Liver (tissue), 9 donors: Measurements from ENCODE around the gene ELAC1. TPM values are rescaled to one million over a fixed set of nuclear protein-coding genes. Genes with fewer than 3 reads are reported as not detected.
A peak's percentile ranks its signal among the peaks of the same experiment; 100 is the strongest.

Experiments used
- DNase-seq: peaks from one replicate; pipeline ENCODE4 v3.0.0-alpha.2; 2017; ENCODE audit warnings: low spot score
- H3K27ac ChIP-seq, 2 donors: one replicate each; pipeline ENCODE4 v1.7.0; 2013; ENCODE audit warnings: inconsistent platforms in 2 of 2, low read length in 2 of 2, control low read depth in 1 of 2, low read depth in 1 of 2, mild to moderate bottlenecking in 1 of 2
- H3K27me3 ChIP-seq, 4 donors: one replicate each; pipeline versions ENCODE4 v1.6.1 to v1.7.0; 2013; ENCODE audit warnings: low read length in 3 of 4, inconsistent platforms in 1 of 4, mild to moderate bottlenecking in 1 of 4, moderate library complexity in 1 of 4; ENCODE audit not compliant: control insufficient read depth in 4 of 4, insufficient read depth in 4 of 4
- H3K36me3 ChIP-seq, 4 donors: one replicate each; pipeline versions ENCODE4 v1.6.1 to v1.7.0; 2013; ENCODE audit warnings: low read length in 3 of 4, mild to moderate bottlenecking in 3 of 4, low read depth in 1 of 4, moderate library complexity in 1 of 4; ENCODE audit not compliant: control insufficient read depth in 4 of 4, insufficient read depth in 3 of 4
- H3K4me1 ChIP-seq, 4 donors: one replicate each; pipeline versions ENCODE4 v1.6.1 to v1.7.0; 2013; ENCODE audit warnings: low read length in 3 of 4, mild to moderate bottlenecking in 3 of 4, moderate library complexity in 1 of 4; ENCODE audit not compliant: control insufficient read depth in 4 of 4, insufficient read depth in 4 of 4
- H3K4me3 ChIP-seq, 3 donors: one replicate each; pipeline versions ENCODE4 v1.6.1 to v1.7.0; 2013; ENCODE audit warnings: low read length in 3 of 3, control low read depth in 1 of 3, low read depth in 1 of 3, mild to moderate bottlenecking in 1 of 3
- H3K9ac ChIP-seq, 2 donors: one replicate each; pipeline ENCODE4 v1.7.0; 2013; ENCODE audit warnings: low read length in 2 of 2, mild to moderate bottlenecking in 2 of 2, moderate library complexity in 2 of 2, control low read depth in 1 of 2, low read depth in 1 of 2
- H3K9me3 ChIP-seq, 4 donors: one replicate each; pipeline versions ENCODE4 v1.6.1 to v1.7.0; 2013; ENCODE audit warnings: low read length in 3 of 4; ENCODE audit not compliant: control insufficient read depth in 4 of 4
- EGR1 ChIP-seq, 2 donors: IDR thresholded peaks; 2 replicates each; pipeline ENCODE4 v1.6.1; 2016 to 2018; ENCODE audit warnings: antibody characterized with exemption in 2 of 2, low read depth in 2 of 2
- FOXA1 ChIP-seq: IDR thresholded peaks from 2 replicates; pipeline ENCODE4 v1.6.1; 2016; ENCODE audit warnings: antibody characterized with exemption
- FOXA2 ChIP-seq: IDR thresholded peaks from 2 replicates; pipeline ENCODE4 v1.6.1; 2016; ENCODE audit warnings: antibody characterized with exemption
- GABPA ChIP-seq, 2 donors: IDR thresholded peaks in 1 of 2; conservative IDR thresholded peaks in 1 of 2; 2 replicates each; pipeline ENCODE4 v1.6.1; 2016; ENCODE audit warnings: antibody characterized with exemption in 2 of 2, mild to moderate bottlenecking in 1 of 2, moderate library complexity in 1 of 2
- HNF4A ChIP-seq, 2 donors: conservative IDR thresholded peaks; 2 replicates each; pipeline ENCODE4 v1.6.1; 2016; ENCODE audit warnings: antibody characterized with exemption in 2 of 2, mild to moderate bottlenecking in 2 of 2
- HNF4G ChIP-seq: IDR thresholded peaks from 2 replicates; pipeline ENCODE4 v1.6.1; 2016; ENCODE audit warnings: antibody characterized with exemption
- JUND ChIP-seq, 2 donors: IDR thresholded peaks; 2 replicates each; pipeline ENCODE4 v1.6.1; 2016; ENCODE audit warnings: antibody characterized with exemption in 2 of 2
- NR2F2 ChIP-seq: IDR thresholded peaks from 2 replicates; pipeline ENCODE4 v1.6.1; 2016; ENCODE audit warnings: antibody characterized with exemption
- RAD21 ChIP-seq, 2 donors: IDR thresholded peaks; 2 replicates each; pipeline ENCODE4 v1.6.1; 2016; ENCODE audit warnings: antibody characterized with exemption in 2 of 2, mild to moderate bottlenecking in 2 of 2
- RXRA ChIP-seq, 2 donors: IDR thresholded peaks; 2 replicates each; pipeline ENCODE4 v1.6.1; 2017 to 2018; ENCODE audit warnings: antibody characterized with exemption in 2 of 2, mild to moderate bottlenecking in 1 of 2
- SP1 ChIP-seq: IDR thresholded peaks from 2 replicates; pipeline ENCODE4 v1.6.1; 2018; ENCODE audit warnings: antibody characterized with exemption, mild to moderate bottlenecking
- TAF1 ChIP-seq: conservative IDR thresholded peaks from 2 replicates; pipeline ENCODE4 v1.6.1; 2016; ENCODE audit warnings: antibody characterized with exemption, mild to moderate bottlenecking
- YY1 ChIP-seq: IDR thresholded peaks from 2 replicates; pipeline ENCODE4 v1.6.1; 2016; ENCODE audit warnings: antibody characterized with exemption, mild to moderate bottlenecking
- WGBS: extraction: QIAGEN DNeasy Blood & Tissue Kit; methylation state at CpG from one replicate; pipeline ENCODE4 v1.1.7; 2013; 5-methylcytosine and 5-hydroxymethylcytosine counted together
- polyA plus RNA-seq, 2 donors: library from polyadenylated mRNA; stranded (reverse) in 1 of 2; unstranded in 1 of 2; fragments of 200-250 nt in 1 of 2; fragments of >200 nt in 1 of 2; fragmentation: Nextera tagmentation in 1 of 2; extraction: Ambion mirVana in 1 of 2; gene quantifications; one replicate each; pipeline versions ENCODE4 v1.2.1 to v1.2.3, GENCODE V29; 2013 to 2015
- total RNA-seq, 2 donors: library from RNA; depleted of rRNA; stranded (reverse); fragments of >200 nt; gene quantifications; one replicate each; pipeline ENCODE4 v1.2.3, GENCODE V29; 2014
- TF ChIP-seq, protein P1 (sequence below): IDR thresholded peaks from 2 replicates; pipeline ENCODE4 v1.6.1; 2016; ENCODE audit warnings: antibody characterized with exemption, mild to moderate bottlenecking
- TF ChIP-seq, protein P2 (sequence below): fragments of 150-350 bp; IDR thresholded peaks from 2 replicates; pipeline ENCODE4 v1.5.1; 2017; ENCODE audit warnings: improper control_type of control experiment, low read depth, low read length; ENCODE audit not compliant: missing input control
- TF ChIP-seq, protein P3 (sequence below): IDR thresholded peaks from 2 replicates; pipeline ENCODE4 v1.6.1; 2016; ENCODE audit warnings: antibody characterized with exemption
- TF ChIP-seq, protein P4 (sequence below): IDR thresholded peaks from 2 replicates; pipeline ENCODE4 v1.6.1; 2016; ENCODE audit warnings: antibody characterized with exemption
- TF ChIP-seq, protein P5 (sequence below): IDR thresholded peaks from 2 replicates; pipeline ENCODE4 v1.6.1; 2016; ENCODE audit warnings: antibody characterized with exemption
- donor health status: healthy.
- donor health status: healthy.
- donor health status: healthy.
- donor health status: healthy.
- donor health status: healthy.

The ELAC1 gene
- total and polyA plus RNA-seq, 4 donors, result 4.9 to 10.2 (median 7.0) TPM

DNA sequence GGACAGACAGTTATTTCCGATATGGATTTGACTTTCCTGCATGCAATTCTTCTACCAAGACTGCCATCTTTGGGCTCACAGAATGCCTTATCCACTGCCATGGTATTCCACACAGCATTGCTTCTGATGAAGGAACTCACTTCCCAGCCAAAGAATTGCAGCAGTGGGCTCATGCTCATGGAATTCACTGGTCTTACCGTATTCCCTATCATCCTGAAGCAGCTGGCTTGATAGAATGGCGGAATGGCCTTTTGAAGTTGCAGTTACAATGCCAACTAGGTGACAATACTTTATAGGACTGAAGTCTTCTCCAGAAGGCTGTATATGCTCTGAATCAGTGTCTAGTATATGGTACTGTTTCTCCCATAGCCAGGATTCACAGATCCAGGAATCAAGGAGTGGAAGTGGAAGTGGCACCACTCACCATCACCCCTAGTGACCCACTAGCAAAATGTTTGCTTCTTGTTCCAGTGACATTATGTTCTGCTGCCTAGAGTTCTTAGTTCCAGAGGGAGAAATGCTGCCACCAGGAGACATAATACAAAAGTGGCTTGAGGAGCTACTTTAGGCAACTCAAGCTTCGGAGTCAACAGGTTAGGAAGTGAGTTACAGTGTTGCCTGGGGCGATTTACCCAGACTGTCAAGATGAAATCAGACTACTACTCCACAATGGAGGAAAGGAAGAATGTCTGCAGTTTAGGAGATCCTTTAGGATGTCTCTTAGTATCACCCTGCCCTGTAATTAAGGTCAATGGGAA, 38.4 kb downstream of the ELAC1 start (continued):
- TF ChIP-seq NR2F2 (no peak), GABPA (IDR thresholded peaks at IDR 0.05 in 1 of 2, conservative IDR thresholded peaks at IDR 0.05 in 1 of 2) (no peak), TAF1 (no peak), SP1 (no peak), FOXA1 (no peak), FOXA2 (no peak), HNF4A (conservative IDR thresholded peaks at IDR 0.05) (no peak)
- TF ChIP-seq, protein P1, sequence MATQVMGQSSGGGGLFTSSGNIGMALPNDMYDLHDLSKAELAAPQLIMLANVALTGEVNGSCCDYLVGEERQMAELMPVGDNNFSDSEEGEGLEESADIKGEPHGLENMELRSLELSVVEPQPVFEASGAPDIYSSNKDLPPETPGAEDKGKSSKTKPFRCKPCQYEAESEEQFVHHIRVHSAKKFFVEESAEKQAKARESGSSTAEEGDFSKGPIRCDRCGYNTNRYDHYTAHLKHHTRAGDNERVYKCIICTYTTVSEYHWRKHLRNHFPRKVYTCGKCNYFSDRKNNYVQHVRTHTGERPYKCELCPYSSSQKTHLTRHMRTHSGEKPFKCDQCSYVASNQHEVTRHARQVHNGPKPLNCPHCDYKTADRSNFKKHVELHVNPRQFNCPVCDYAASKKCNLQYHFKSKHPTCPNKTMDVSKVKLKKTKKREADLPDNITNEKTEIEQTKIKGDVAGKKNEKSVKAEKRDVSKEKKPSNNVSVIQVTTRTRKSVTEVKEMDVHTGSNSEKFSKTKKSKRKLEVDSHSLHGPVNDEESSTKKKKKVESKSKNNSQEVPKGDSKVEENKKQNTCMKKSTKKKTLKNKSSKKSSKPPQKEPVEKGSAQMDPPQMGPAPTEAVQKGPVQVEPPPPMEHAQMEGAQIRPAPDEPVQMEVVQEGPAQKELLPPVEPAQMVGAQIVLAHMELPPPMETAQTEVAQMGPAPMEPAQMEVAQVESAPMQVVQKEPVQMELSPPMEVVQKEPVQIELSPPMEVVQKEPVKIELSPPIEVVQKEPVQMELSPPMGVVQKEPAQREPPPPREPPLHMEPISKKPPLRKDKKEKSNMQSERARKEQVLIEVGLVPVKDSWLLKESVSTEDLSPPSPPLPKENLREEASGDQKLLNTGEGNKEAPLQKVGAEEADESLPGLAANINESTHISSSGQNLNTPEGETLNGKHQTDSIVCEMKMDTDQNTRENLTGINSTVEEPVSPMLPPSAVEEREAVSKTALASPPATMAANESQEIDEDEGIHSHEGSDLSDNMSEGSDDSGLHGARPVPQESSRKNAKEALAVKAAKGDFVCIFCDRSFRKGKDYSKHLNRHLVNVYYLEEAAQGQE, result no peak

DNA sequence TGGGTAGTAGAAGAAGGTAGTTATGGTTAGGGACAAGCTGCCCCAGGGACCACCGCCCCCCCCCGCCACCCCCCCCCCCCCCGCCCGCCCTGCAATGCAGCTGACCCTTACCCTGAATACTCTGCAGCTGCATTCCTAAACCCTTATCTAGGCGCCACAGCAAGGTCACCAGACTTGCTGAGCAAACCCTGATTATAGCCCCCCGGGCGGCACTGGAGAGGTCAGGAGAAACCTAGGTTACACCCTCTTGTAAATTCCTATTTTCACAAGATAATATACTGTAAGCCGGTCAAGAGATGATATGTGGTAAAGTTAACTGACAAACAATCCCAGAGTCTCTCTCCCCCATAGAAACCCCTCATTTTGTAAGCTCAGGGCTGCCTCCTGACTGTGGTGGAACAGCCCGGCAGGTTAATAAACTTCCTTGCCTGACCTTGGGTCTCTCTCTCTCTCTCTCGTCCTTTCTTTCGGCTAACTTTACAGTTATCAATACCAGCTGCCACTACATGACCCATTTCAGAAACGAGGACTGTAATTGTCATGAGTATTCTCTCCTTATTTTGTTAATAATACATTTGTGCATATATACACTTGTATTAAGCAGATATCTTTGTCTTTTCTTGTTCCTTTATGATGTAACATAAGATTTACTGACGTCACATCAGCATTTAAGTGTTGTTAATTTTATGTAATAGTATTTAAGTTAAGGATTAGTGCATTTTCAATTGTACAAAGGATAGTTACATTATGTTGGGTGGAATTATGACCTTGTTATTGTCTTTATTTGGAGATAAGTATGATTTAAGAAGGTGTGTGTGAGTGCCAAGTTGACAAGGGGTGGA, 39.3 kb downstream of the ELAC1 start:
- DNase-seq, result peak; percentile 72
- TF ChIP-seq YY1 (no peak), GABPA (IDR thresholded peaks at IDR 0.05 in 1 of 2, conservative IDR thresholded peaks at IDR 0.05 in 1 of 2) (no peak), SP1 (no peak), HNF4A (conservative IDR thresholded peaks at IDR 0.05) (no peak), HNF4G (no peak), RAD21 (IDR thresholded peaks at IDR 0.05) (no peak), FOXA2 (no peak), NR2F2 (no peak), TAF1 (no peak), JUND (IDR thresholded peaks at IDR 0.05) (no peak), EGR1 (IDR thresholded peaks at IDR 0.05; ENCODE audit: low read depth in 2 of 2) (no peak), FOXA1 (no peak), RXRA (IDR thresholded peaks at IDR 0.05) (no peak)
- TF ChIP-seq, protein P2, sequence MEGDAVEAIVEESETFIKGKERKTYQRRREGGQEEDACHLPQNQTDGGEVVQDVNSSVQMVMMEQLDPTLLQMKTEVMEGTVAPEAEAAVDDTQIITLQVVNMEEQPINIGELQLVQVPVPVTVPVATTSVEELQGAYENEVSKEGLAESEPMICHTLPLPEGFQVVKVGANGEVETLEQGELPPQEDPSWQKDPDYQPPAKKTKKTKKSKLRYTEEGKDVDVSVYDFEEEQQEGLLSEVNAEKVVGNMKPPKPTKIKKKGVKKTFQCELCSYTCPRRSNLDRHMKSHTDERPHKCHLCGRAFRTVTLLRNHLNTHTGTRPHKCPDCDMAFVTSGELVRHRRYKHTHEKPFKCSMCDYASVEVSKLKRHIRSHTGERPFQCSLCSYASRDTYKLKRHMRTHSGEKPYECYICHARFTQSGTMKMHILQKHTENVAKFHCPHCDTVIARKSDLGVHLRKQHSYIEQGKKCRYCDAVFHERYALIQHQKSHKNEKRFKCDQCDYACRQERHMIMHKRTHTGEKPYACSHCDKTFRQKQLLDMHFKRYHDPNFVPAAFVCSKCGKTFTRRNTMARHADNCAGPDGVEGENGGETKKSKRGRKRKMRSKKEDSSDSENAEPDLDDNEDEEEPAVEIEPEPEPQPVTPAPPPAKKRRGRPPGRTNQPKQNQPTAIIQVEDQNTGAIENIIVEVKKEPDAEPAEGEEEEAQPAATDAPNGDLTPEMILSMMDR, result no peak
- TF ChIP-seq, protein P3, sequence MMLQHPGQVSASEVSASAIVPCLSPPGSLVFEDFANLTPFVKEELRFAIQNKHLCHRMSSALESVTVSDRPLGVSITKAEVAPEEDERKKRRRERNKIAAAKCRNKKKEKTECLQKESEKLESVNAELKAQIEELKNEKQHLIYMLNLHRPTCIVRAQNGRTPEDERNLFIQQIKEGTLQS, result no peak
- TF ChIP-seq, protein P4, sequence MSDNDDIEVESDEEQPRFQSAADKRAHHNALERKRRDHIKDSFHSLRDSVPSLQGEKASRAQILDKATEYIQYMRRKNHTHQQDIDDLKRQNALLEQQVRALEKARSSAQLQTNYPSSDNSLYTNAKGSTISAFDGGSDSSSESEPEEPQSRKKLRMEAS, result no peak
- TF ChIP-seq, protein P5, sequence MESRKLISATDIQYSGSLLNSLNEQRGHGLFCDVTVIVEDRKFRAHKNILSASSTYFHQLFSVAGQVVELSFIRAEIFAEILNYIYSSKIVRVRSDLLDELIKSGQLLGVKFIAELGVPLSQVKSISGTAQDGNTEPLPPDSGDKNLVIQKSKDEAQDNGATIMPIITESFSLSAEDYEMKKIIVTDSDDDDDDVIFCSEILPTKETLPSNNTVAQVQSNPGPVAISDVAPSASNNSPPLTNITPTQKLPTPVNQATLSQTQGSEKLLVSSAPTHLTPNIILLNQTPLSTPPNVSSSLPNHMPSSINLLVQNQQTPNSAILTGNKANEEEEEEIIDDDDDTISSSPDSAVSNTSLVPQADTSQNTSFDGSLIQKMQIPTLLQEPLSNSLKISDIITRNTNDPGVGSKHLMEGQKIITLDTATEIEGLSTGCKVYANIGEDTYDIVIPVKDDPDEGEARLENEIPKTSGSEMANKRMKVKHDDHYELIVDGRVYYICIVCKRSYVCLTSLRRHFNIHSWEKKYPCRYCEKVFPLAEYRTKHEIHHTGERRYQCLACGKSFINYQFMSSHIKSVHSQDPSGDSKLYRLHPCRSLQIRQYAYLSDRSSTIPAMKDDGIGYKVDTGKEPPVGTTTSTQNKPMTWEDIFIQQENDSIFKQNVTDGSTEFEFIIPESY, result no peak
- TF ChIP-seq, protein P1, result no peak
- Histone ChIP-seq H3K4me3 (no peak overlapping the region), H3K36me3 (no peaks in the 10 kb centered on the region), H3K4me1 (no peaks in the 10 kb centered on the region), H3K9ac (no peak overlapping the region), H3K9me3 (no peaks in the 10 kb centered on the region), H3K27ac (no peak overlapping the region), H3K27me3 (no peaks in the 10 kb centered on the region)
- 56% methylated on average over 13 of the region's 13 CpGs for WGBS
